Trophoblast cell (in vitro differentiated cells and primary cell): ENCODE data around the gene MARK4.

ENCODE experiments used
- DNase-seq, 2 donors: peaks; one replicate each; pipeline ENCODE4 v3.0.0-alpha.2; 2016
- H2AFZ ChIP-seq: 2 replicates; pipeline ENCODE4 v1.6.1; 2013; ENCODE audit warnings: low read length, moderate library complexity, mild to moderate bottlenecking; ENCODE audit not compliant: insufficient read depth, poor library complexity
- H2AK5ac ChIP-seq: 2 replicates; pipeline ENCODE4 v1.6.1; 2013; ENCODE audit warnings: mild to moderate bottlenecking, low read length
- H2BK120ac ChIP-seq: 2 replicates; pipeline ENCODE4 v1.6.1; 2013; ENCODE audit warnings: low read length, mild to moderate bottlenecking, moderate library complexity; ENCODE audit not compliant: insufficient read depth, poor library complexity
- H2BK12ac ChIP-seq: 2 replicates; pipeline ENCODE4 v1.6.1; 2013; ENCODE audit warnings: mild to moderate bottlenecking, low read length, moderate library complexity
- H2BK5ac ChIP-seq: 2 replicates; pipeline ENCODE4 v1.6.1; 2013; ENCODE audit warnings: low read length, low read depth, moderate library complexity, mild to moderate bottlenecking; ENCODE audit not compliant: poor library complexity
- H3K14ac ChIP-seq: 2 replicates; pipeline ENCODE4 v1.6.1; 2013; ENCODE audit warnings: mild to moderate bottlenecking, low read length
- H3K18ac ChIP-seq: 2 replicates; pipeline ENCODE4 v1.6.1; 2013; ENCODE audit warnings: mild to moderate bottlenecking, low read length
- H3K23ac ChIP-seq: 2 replicates; pipeline ENCODE4 v1.6.1; 2013; ENCODE audit warnings: low read length
- H3K27ac ChIP-seq: 2 replicates; pipeline ENCODE4 v1.5.1; 2013; ENCODE audit warnings: low read depth, mild to moderate bottlenecking, inconsistent platforms, low read length, moderate library complexity
- H3K27me3 ChIP-seq: 2 replicates; pipeline ENCODE4 v1.6.1; 2013; ENCODE audit warnings: inconsistent platforms, mild to moderate bottlenecking, low read length, moderate library complexity; ENCODE audit not compliant: insufficient read depth
- H3K36me3 ChIP-seq, 2 experiments: 1 replicate in 1 of 2; 2 replicates in 1 of 2; pipeline ENCODE4 v1.6.1; 2013; ENCODE audit warnings: low read length in 2 of 2, mild to moderate bottlenecking in 2 of 2, moderate library complexity in 1 of 2; ENCODE audit not compliant: insufficient read depth in 2 of 2, control insufficient read depth in 1 of 2
- H3K4ac ChIP-seq: 2 replicates; pipeline ENCODE4 v1.6.1; 2013; ENCODE audit warnings: low read depth, mild to moderate bottlenecking, low read length, moderate library complexity
- H3K4me1 ChIP-seq, 2 experiments: 1 replicate in 1 of 2; 2 replicates in 1 of 2; pipeline ENCODE4 v1.6.1; 2013; ENCODE audit warnings: low read length in 2 of 2, mild to moderate bottlenecking in 2 of 2, moderate library complexity in 1 of 2; ENCODE audit not compliant: insufficient read depth in 2 of 2, control insufficient read depth in 1 of 2
- H3K4me2 ChIP-seq: 2 replicates; pipeline ENCODE4 v1.6.1; 2013; ENCODE audit warnings: inconsistent platforms, mild to moderate bottlenecking, low read length, moderate library complexity
- H3K4me3 ChIP-seq: 2 replicates; pipeline ENCODE4 v1.5.1; 2013; ENCODE audit warnings: mild to moderate bottlenecking, low read depth, low read length, inconsistent platforms
- H3K79me1 ChIP-seq: one replicate; pipeline ENCODE4 v1.6.1; 2013; ENCODE audit warnings: low read length
- H3K79me2 ChIP-seq: 2 replicates; pipeline ENCODE4 v1.6.1; 2013; ENCODE audit warnings: low read length, mild to moderate bottlenecking; ENCODE audit not compliant: control insufficient read depth, insufficient read depth, poor library complexity
- H3K9ac ChIP-seq: 2 replicates; pipeline ENCODE4 v1.6.1; 2013; ENCODE audit warnings: mild to moderate bottlenecking, low read length
- H3K9me3 ChIP-seq: 2 replicates; pipeline ENCODE4 v1.6.1; 2013; ENCODE audit warnings: low read depth, mild to moderate bottlenecking, control low read depth, inconsistent platforms, low read length; ENCODE audit not compliant: insufficient read depth
- H4K12ac ChIP-seq: 2 replicates; pipeline ENCODE4 v1.6.1; 2013; ENCODE audit warnings: low read depth, mild to moderate bottlenecking, low read length, moderate library complexity
- H4K8ac ChIP-seq: 2 replicates; pipeline ENCODE4 v1.6.1; 2013; ENCODE audit warnings: low read depth, mild to moderate bottlenecking, low read length, moderate library complexity
- H4K91ac ChIP-seq: one replicate; pipeline ENCODE4 v1.6.1; 2013; ENCODE audit warnings: low read depth, mild to moderate bottlenecking, low read length, moderate library complexity
- WGBS: extraction: QIAGEN DNeasy Blood & Tissue Kit; methylation state at CpG from one replicate; pipeline ENCODE4 v1.1.7; 2013; ENCODE audit warnings: missing lambda C conversion rate; ENCODE audit not compliant: insufficient read length, insufficient coverage; ENCODE audit errors: extremely low coverage; 5-methylcytosine and 5-hydroxymethylcytosine counted together

MARK4 gene

GRCh38 chr19:45322311-45322710 lies 71.2 kb downstream of the MARK4 start:
- H3K27me3 ChIP-seq, result peaks cover 4% of the 10 kb centered on the region
- H3K9me3 ChIP-seq, result no peaks in the 10 kb centered on the region
- no peak overlapping the region for H3K14ac ChIP-seq
- H2BK12ac ChIP-seq, result no peak overlapping the region
- no peaks in the 10 kb centered on the region for H3K36me3 ChIP-seq
- no peak overlapping the region for H2AFZ ChIP-seq
- H3K27ac ChIP-seq, result no peak overlapping the region
- H3K9ac ChIP-seq, result no peak overlapping the region
- H4K12ac ChIP-seq, result no peak overlapping the region
- no peak overlapping the region for H4K8ac ChIP-seq
- no peak overlapping the region for H4K91ac ChIP-seq
- H3K4me1 ChIP-seq, result peaks cover 0 to 5% of the 10 kb centered on the region in 2 experiments
- H3K79me2 ChIP-seq, result no peaks in the 10 kb centered on the region
- no peak overlapping the region for H2AK5ac ChIP-seq
- H3K79me1 ChIP-seq, result no peaks in the 10 kb centered on the region
- H3K23ac ChIP-seq, result no peak overlapping the region
- no peak overlapping the region for H3K18ac ChIP-seq
- no peak overlapping the region for H2BK120ac ChIP-seq
- no peak for DNase-seq
- no CpG with 5 or more reads among the region's 11 CpGs for WGBS
- H2BK5ac ChIP-seq, result no peak overlapping the region
- no peak overlapping the region for H3K4ac ChIP-seq
- H3K4me2 ChIP-seq, result no peak overlapping the region
- H3K4me3 ChIP-seq, result no peak overlapping the region

DNA sequence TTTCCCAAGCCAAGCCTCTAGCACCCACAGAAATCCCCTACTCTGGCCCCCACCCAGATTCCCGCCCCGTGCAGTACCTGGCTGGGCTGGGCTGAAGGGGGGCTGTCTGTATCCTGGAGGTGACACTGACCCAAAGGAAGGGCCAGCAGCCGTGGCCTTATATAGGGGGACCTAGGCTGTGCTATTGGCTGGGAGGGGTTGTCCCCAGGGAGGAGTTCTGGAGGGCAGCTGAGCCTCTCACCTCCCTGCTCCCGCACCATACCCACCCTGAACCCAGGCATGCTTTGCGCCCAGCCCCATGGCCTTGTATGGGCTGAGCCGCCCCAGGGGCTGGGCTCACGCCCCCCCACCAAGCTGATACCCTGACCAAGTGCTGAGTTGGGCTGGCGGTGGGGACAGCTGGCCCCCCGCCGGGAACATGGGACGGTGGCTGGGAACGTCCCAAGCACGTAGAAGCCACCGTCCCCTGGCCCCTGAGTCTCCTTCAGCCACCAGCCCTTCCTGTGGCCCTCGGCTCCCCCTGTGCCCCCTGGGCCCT lies 71.7 kb downstream of the MARK4 start, which contains the start of gene CKM:
TSS of gene CKM (minus strand) at position 132 of the 538 bp plus-strand sequence. CDS start 3,162 bp downstream, outside the sequence.
- Histone ChIP-seq H4K8ac (no peak within 1 kb of the TSS), H3K18ac (no peak within 1 kb of the TSS), H2AFZ (no peak within 1 kb of the TSS), H3K9me3 (no peaks in the 10 kb centered on the region), H3K36me3 (no peaks in the 10 kb centered on the region), H3K79me2 (no peaks in the 10 kb centered on the region), H4K91ac (no peak within 1 kb of the TSS), H2AK5ac (no peak within 1 kb of the TSS), H2BK12ac (no peak within 1 kb of the TSS), H3K23ac (no peak within 1 kb of the TSS), H4K12ac (no peak within 1 kb of the TSS), H3K4ac (no peak within 1 kb of the TSS), H3K14ac (no peak within 1 kb of the TSS), H3K4me3 (no peak within 1 kb of the TSS), H3K27me3 (peaks cover 4% of the 10 kb centered on the region), H3K9ac (no peak within 1 kb of the TSS), H3K4me1 (peaks cover 0 to 5% of the 10 kb centered on the region in 2 experiments), H3K79me1 (no peaks in the 10 kb centered on the region), H3K4me2 (peak within 1 kb of the TSS; percentile 61), H2BK120ac (no peak within 1 kb of the TSS), H2BK5ac (no peak within 1 kb of the TSS), H3K27ac (no peak within 1 kb of the TSS)
- WGBS, result no CpG with 5 or more reads among the region's 15 CpGs
- DNase-seq, result no peak

DNA sequence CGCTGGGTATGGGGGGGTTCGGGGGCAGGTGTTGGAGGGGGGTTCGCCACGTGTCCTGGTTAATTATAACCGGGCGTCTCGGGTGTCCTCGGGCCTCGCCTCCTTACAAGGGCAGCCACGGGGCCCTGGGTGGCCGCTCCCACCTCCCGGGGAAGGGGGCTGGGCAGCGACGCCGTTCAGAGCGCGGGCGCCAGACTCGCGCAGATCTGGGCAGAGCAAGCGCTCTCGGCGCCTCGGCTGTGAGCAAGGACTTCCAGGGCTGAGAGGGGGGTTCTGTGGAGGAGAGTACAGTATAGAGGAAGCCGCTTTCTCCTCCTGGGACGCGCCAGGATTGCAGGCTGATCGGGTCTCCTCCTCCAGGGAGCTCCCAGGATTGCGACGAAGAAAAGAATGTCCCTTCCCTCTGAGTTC lies 72.6 kb downstream of the MARK4 start:
- H3K4ac ChIP-seq, result no peak overlapping the region
- H3K27me3 ChIP-seq, result peaks cover 4% of the 10 kb centered on the region
- no peaks in the 10 kb centered on the region for H3K79me1 ChIP-seq
- no CpG with 5 or more reads among the region's 30 CpGs for WGBS
- no peak overlapping the region for H3K18ac ChIP-seq
- no peak overlapping the region for H4K91ac ChIP-seq
- no peaks in the 10 kb centered on the region for H3K9me3 ChIP-seq
- H3K23ac ChIP-seq, result no peak overlapping the region
- no peak overlapping the region for H3K9ac ChIP-seq
- H2AFZ ChIP-seq, result no peak overlapping the region
- no peaks in the 10 kb centered on the region for H3K79me2 ChIP-seq
- DNase-seq, result no peak
- H4K8ac ChIP-seq, result peak overlapping the region; percentile 17
- H3K14ac ChIP-seq, result no peak overlapping the region
- H3K4me1 ChIP-seq, result peaks cover 0 to 5% of the 10 kb centered on the region in 2 experiments
- H4K12ac ChIP-seq, result no peak overlapping the region
- no peak overlapping the region for H2BK5ac ChIP-seq
- H2AK5ac ChIP-seq, result no peak overlapping the region
- H2BK120ac ChIP-seq, result no peak overlapping the region
- H3K27ac ChIP-seq, result no peak overlapping the region
- no peak overlapping the region for H3K4me3 ChIP-seq
- no peak overlapping the region for H2BK12ac ChIP-seq
- H3K36me3 ChIP-seq, result no peaks in the 10 kb centered on the region
- peak overlapping the region; percentile 61 for H3K4me2 ChIP-seq

DNA sequence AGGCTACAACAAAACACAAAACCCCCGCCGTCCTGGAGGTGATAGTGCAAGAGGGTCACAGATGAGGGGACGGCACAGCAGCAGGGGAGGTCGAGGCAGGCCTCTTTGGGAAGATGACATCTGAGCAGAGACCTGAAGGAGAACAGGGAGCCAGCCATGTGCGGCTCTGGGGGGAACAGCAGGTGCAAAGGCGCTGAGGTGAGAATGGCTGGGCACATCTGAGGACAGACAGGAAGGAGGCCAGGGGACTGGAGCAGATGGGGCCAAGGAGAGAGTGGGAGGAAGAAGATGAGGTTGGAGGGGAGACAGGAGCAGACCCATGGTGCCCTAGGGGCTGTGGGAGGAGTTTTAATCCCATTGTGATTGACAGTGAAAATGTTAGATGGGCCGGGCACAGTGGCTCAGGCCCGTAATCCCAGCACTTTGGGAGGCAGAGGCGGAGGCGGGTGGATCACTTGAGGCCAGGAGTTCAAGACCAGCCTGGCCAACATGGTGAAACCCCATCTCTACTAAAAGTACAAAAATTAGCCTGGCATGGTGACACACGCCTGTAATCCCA lies 73.4 kb downstream of the MARK4 start:
- Histone ChIP-seq H3K4me1 (peaks cover 0 to 5% of the 10 kb centered on the region in 2 experiments), H4K8ac (no peak overlapping the region), H3K9me3 (no peaks in the 10 kb centered on the region), H3K14ac (no peak overlapping the region), H2AFZ (no peak overlapping the region), H3K79me2 (no peaks in the 10 kb centered on the region), H2BK120ac (no peak overlapping the region), H3K36me3 (no peaks in the 10 kb centered on the region), H3K18ac (no peak overlapping the region), H3K9ac (no peak overlapping the region), H3K27ac (no peak overlapping the region), H2AK5ac (no peak overlapping the region), H3K23ac (no peak overlapping the region), H3K79me1 (no peaks in the 10 kb centered on the region), H2BK5ac (no peak overlapping the region), H4K12ac (no peak overlapping the region), H3K4ac (no peak overlapping the region), H4K91ac (no peak overlapping the region), H3K27me3 (peaks cover 4% of the 10 kb centered on the region), H3K4me3 (no peak overlapping the region), H2BK12ac (no peak overlapping the region), H3K4me2 (no peak overlapping the region)
- WGBS, result no CpG with 5 or more reads among the region's 11 CpGs
- DNase-seq, result no peak
